H9 (cell line): ENCODE data around the gene WNT3A. TPM values are rescaled to one million over a fixed set of nuclear protein-coding genes. Genes with fewer than 3 reads are reported as not detected.

ENCODE experiments used
- DNase-seq: peaks from one replicate; pipeline ENCODE4 v3.0.0-alpha.2; 2017
- H2AFZ ChIP-seq: one replicate; pipeline ENCODE4 v1.6.1; 2013; ENCODE audit warnings: mild to moderate bottlenecking, low read length, control low read depth, moderate library complexity
- H2AK5ac ChIP-seq: 2 replicates; pipeline ENCODE4 v1.6.1; 2013; ENCODE audit warnings: low read length, control low read depth, mixed read lengths; ENCODE audit not compliant: insufficient read length
- H2BK120ac ChIP-seq: one replicate; pipeline ENCODE4 v1.6.1; 2013; ENCODE audit warnings: low read depth, mild to moderate bottlenecking, low read length, control low read depth, inconsistent platforms; ENCODE audit not compliant: poor library complexity, severe bottlenecking
- H2BK12ac ChIP-seq: 2 replicates; pipeline ENCODE4 v1.6.1; 2013; ENCODE audit warnings: low read length, control low read depth, mixed read lengths, low read depth; ENCODE audit not compliant: insufficient read length
- H2BK15ac ChIP-seq: 2 replicates; pipeline ENCODE4 v1.6.1; 2013; ENCODE audit warnings: low read depth, low read length, control low read depth
- H2BK20ac ChIP-seq: one replicate; pipeline ENCODE4 v1.6.1; 2013; ENCODE audit warnings: low read depth, mild to moderate bottlenecking, low read length, control low read depth, inconsistent platforms; ENCODE audit not compliant: poor library complexity, severe bottlenecking
- H2BK5ac ChIP-seq: 2 replicates; pipeline ENCODE4 v1.6.1; 2013; ENCODE audit warnings: low read length, control low read depth, mixed read lengths; ENCODE audit not compliant: insufficient read length
- H3K14ac ChIP-seq: 2 replicates; pipeline ENCODE4 v1.6.1; 2013; ENCODE audit warnings: low read length, control low read depth; ENCODE audit not compliant: insufficient read depth
- H3K18ac ChIP-seq: 2 replicates; pipeline ENCODE4 v1.6.1; 2013; ENCODE audit warnings: low read depth, mild to moderate bottlenecking, mixed read lengths, low read length, control low read depth; ENCODE audit not compliant: insufficient read length
- H3K23ac ChIP-seq: 2 replicates; pipeline ENCODE4 v1.6.1; 2013; ENCODE audit warnings: low read length, control low read depth, mixed read lengths, low read depth; ENCODE audit not compliant: insufficient read length
- H3K23me2 ChIP-seq: 2 replicates; pipeline ENCODE4 v1.6.1; 2013; ENCODE audit warnings: low read depth, mild to moderate bottlenecking, mixed read lengths, low read length, control low read depth; ENCODE audit not compliant: insufficient read length, poor library complexity, severe bottlenecking
- H3K27ac ChIP-seq: 2 replicates; pipeline ENCODE4 v1.5.1; 2013; ENCODE audit warnings: low read length, control low read depth, mixed read lengths, low read depth; ENCODE audit not compliant: insufficient read length
- H3K27me3 ChIP-seq: 2 replicates; pipeline ENCODE4 v1.6.1; 2013; ENCODE audit warnings: low read length, control low read depth, inconsistent platforms; ENCODE audit not compliant: insufficient read depth
- H3K4ac ChIP-seq: 2 replicates; pipeline ENCODE4 v1.6.1; 2013; ENCODE audit warnings: low read depth, mild to moderate bottlenecking, control low read depth, inconsistent platforms, low read length, moderate library complexity
- H3K4me1 ChIP-seq: 2 replicates; pipeline ENCODE4 v1.6.1; 2013; ENCODE audit warnings: low read length, control low read depth, inconsistent platforms; ENCODE audit not compliant: insufficient read depth
- H3K4me2 ChIP-seq: 2 replicates; pipeline ENCODE4 v1.6.1; 2013; ENCODE audit warnings: low read length, control low read depth, mixed read lengths; ENCODE audit not compliant: insufficient read length, insufficient read depth
- H3K56ac ChIP-seq: 2 replicates; pipeline ENCODE4 v1.6.1; 2013; ENCODE audit warnings: low read depth, mild to moderate bottlenecking, mixed read lengths, low read length, control low read depth; ENCODE audit not compliant: insufficient read length
- H3K79me1 ChIP-seq: 2 replicates; pipeline ENCODE4 v1.6.1; 2013; ENCODE audit warnings: low read depth, mild to moderate bottlenecking, moderate library complexity, low read length, control low read depth, inconsistent platforms; ENCODE audit not compliant: insufficient read depth, poor library complexity, severe bottlenecking
- H3K79me2 ChIP-seq: 2 replicates; pipeline ENCODE4 v1.6.1; 2013; ENCODE audit warnings: low read length, control low read depth, inconsistent platforms; ENCODE audit not compliant: insufficient read depth
- H3K9ac ChIP-seq: 2 replicates; pipeline ENCODE4 v1.6.1; 2013; ENCODE audit warnings: low read length, control low read depth, mixed read lengths; ENCODE audit not compliant: insufficient read length; ENCODE audit errors: extremely low read depth
- H3K9me3 ChIP-seq: one replicate; pipeline ENCODE4 v1.6.1; 2013; ENCODE audit warnings: low read depth, low read length, inconsistent platforms; ENCODE audit not compliant: control insufficient read depth
- H3T11ph ChIP-seq: one replicate; pipeline ENCODE4 v1.6.1; 2013; ENCODE audit warnings: mild to moderate bottlenecking, low read length, control low read depth, inconsistent platforms
- H4K20me1 ChIP-seq: one replicate; pipeline ENCODE4 v1.6.1; 2013; ENCODE audit not compliant: control insufficient read depth, insufficient read length, insufficient read depth
- H4K5ac ChIP-seq: 2 replicates; pipeline ENCODE4 v1.6.1; 2013; ENCODE audit warnings: low read depth, mild to moderate bottlenecking, mixed read lengths, low read length, control low read depth; ENCODE audit not compliant: insufficient read length
- H4K8ac ChIP-seq: replicated peaks from 2 replicates; pipeline ENCODE4 v1.6.1; 2013; ENCODE audit warnings: low read length, control low read depth, mixed read lengths, low read depth; ENCODE audit not compliant: insufficient read length
- H4K91ac ChIP-seq: 2 replicates; pipeline ENCODE4 v1.6.1; 2013; ENCODE audit warnings: low read depth, mild to moderate bottlenecking, moderate library complexity, mixed read lengths, low read length, control low read depth; ENCODE audit not compliant: insufficient read length
- H3K27ac Mint-ChIP-seq, 3 experiments: 2 replicates in 2 of 3; 3 replicates in 1 of 3; pipeline ENCODE4 v1.8.0; 2020 to 2021; ENCODE audit warnings: mixed read lengths in 3 of 3, mild to moderate bottlenecking in 1 of 3, moderate library complexity in 1 of 3
- H3K27me3 Mint-ChIP-seq: 2 replicates; pipeline ENCODE4 v1.8.0; 2021; ENCODE audit warnings: low read depth, mild to moderate bottlenecking, moderate library complexity, mixed read lengths
- H3K36me3 Mint-ChIP-seq, 3 experiments: 2 replicates in 2 of 3; 3 replicates in 1 of 3; pipeline ENCODE4 v1.8.0; 2020 to 2021; ENCODE audit warnings: low read depth in 3 of 3, mixed read lengths in 3 of 3; ENCODE audit not compliant: insufficient read depth in 1 of 3
- H3K4me1 Mint-ChIP-seq, 2 experiments: 2 replicates each; pipeline ENCODE4 v1.8.0; 2020; ENCODE audit warnings: mixed read lengths in 2 of 2
- H3K4me3 Mint-ChIP-seq, 2 experiments: 2 replicates in 1 of 2; 3 replicates in 1 of 2; pipeline ENCODE4 v1.8.0; 2020 to 2021; ENCODE audit warnings: mild to moderate bottlenecking in 2 of 2, mixed read lengths in 2 of 2, moderate library complexity in 1 of 2
- H3K9me3 Mint-ChIP-seq, 2 experiments: 2 replicates in 1 of 2; 3 replicates in 1 of 2; pipeline ENCODE4 v1.8.0; 2020; ENCODE audit warnings: mild to moderate bottlenecking in 2 of 2, mixed read lengths in 2 of 2, moderate library complexity in 1 of 2
- CTCF ChIP-seq: fragments of 200-600 bp; sonication (generic); conservative IDR thresholded peaks from 3 replicates; pipeline ENCODE4 v1.8.0; 2021; ENCODE audit warnings: antibody characterized with exemption, mild to moderate bottlenecking
- WGBS: extraction: QIAGEN DNeasy Blood & Tissue Kit; methylation state at CpG from one replicate; pipeline ENCODE4 v1.1.7; 2013; ENCODE audit warnings: missing lambda C conversion rate, low lambda C conversion rate, mixed read lengths; ENCODE audit not compliant: insufficient read length; ENCODE audit errors: extremely low coverage; 5-methylcytosine and 5-hydroxymethylcytosine counted together
- total RNA-seq: library from RNA; stranded (reverse); gene quantifications from 2 replicates; pipeline ENCODE4 v1.2.1, GENCODE V29; 2021

WNT3A gene
- total RNA-seq, 1 experiment from 2014 or later, result 0.17 TPM

DNA sequence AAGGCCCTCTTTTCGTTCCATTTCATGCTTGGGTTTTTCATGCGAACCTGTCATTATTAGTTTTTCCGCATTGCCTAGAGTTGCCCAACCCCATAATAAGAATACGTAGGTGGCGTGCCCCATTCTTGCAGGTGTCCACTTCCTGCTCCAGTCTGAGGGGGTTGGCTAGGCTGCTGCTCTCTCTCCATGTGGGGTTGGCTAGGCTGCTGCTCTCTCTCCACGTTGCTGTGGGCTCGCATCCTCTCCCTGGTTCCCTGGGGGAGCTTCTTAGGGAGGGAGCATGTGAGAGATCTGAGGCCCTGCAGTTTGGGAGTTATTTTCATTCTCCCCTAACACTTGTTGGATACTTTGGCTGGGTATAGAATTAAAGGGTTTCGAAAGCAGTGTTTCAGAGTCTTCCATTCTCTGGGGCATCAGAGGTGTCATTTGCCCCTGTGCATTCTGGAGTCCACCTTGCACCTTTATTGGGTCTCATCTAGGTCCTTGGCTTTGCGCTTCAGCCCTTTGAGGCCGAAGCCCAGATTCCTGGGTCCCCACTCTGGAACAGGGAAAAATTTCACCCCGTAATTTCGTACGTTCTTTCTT is 87.7 kb downstream of the WNT3A start:
- WGBS, result no CpG with 5 or more reads among the region's 13 CpGs
- H3K9ac ChIP-seq, result no peak overlapping the region
- peaks cover 14% of the 10 kb centered on the region for H3K79me1 ChIP-seq
- H3K27me3 ChIP-seq, result no peaks in the 10 kb centered on the region
- H3K4me3 Mint-ChIP-seq, result no peak overlapping the region
- H3K23ac ChIP-seq, result no peak overlapping the region
- no peak overlapping the region for H2BK12ac ChIP-seq
- no peak overlapping the region for H3K18ac ChIP-seq
- no peak overlapping the region for H3K27ac ChIP-seq
- H3K79me2 ChIP-seq, result peaks cover 62% of the 10 kb centered on the region
- peaks cover 4 to 14% of the 10 kb centered on the region in 2 experiments; a peak in 3 of 4 replicates for H3K4me1 Mint-ChIP-seq
- no peak overlapping the region for H2BK15ac ChIP-seq
- H3K9me3 ChIP-seq, result no peaks in the 10 kb centered on the region
- no peak overlapping the region for H2BK20ac ChIP-seq
- no peak overlapping the region for H3T11ph ChIP-seq
- no peak overlapping the region for H2BK120ac ChIP-seq
- no peak overlapping the region for H4K8ac ChIP-seq
- H3K9me3 Mint-ChIP-seq, result peaks cover 8 to 11% of the 10 kb centered on the region in 2 experiments
- H4K91ac ChIP-seq, result no peak overlapping the region
- no peak overlapping the region for H3K56ac ChIP-seq
- H3K14ac ChIP-seq, result no peak overlapping the region
- no peak overlapping the region for H2BK5ac ChIP-seq
- no peak for TF ChIP-seq CTCF
- H3K27me3 Mint-ChIP-seq, result no peaks in the 10 kb centered on the region
- peaks cover 48 to 59% (median 51%) of the 10 kb centered on the region in 3 experiments for H3K36me3 Mint-ChIP-seq
- H3K4me2 ChIP-seq, result no peak overlapping the region
- H3K4ac ChIP-seq, result no peak overlapping the region
- H4K5ac ChIP-seq, result no peak overlapping the region
- peaks cover 2% of the 10 kb centered on the region for H4K20me1 ChIP-seq
- no peak for DNase-seq
- no peaks in the 10 kb centered on the region for H3K4me1 ChIP-seq
- H2AFZ ChIP-seq, result no peak overlapping the region
- H2AK5ac ChIP-seq, result no peak overlapping the region
- no peaks in the 10 kb centered on the region for H3K23me2 ChIP-seq
- peak overlapping the region in 1 of 3 experiments; percentile 53; a peak in 1 of 7 replicates for H3K27ac Mint-ChIP-seq
